Cortex of kidney (tissue), 1 donor: ENCODE results near the gene EFCAB11.

Experiments used
- DNase-seq: peaks from one replicate; lab custom pipeline; 2025; lab: John Stamatoyannopoulos, UW

Gene EFCAB11

DNA sequence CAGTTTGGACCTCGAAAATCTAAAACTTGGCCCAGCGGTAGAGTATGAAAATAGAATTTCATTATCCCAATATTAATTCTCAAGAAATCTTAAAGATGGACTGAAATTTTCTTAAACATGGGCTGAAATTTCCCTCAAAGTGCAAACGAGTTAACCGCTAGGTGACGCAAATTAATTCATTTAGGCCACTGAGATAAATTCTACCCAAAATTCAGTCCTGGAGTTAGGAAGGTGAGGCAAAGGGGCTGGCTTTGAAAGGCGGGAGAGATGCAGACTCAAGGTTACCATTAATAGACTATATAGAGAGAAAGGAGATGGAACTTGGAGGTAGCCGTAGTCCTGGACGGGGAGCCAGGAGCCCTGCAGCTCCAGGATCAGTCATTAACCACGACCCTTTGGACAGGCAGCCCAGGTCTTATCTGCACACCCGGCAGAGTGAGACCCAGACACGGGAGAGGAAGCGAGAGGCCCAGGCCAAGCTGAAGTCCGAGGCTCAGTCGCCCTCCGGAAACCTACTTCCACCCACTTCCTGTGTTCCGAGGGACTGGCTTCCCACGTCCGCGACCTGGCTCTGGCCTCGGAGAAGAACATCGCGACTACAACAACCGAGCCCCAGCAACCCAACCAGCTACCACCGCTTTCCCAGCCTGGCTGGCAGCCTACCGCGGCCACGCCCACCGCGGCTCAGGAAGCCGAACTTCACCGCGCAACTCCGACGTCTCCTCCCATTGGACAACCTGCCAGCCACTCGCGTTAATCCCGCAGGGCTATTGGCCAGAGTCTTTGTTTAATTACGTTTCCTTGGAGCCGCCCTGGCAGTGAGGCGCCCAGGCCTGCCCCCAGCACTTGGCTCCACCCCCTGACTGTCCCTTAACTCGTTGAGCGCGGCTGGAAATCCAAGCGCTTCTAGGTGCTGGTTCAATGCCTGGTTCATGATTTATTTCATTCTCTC is at the start of gene EFCAB11:
Gene EFCAB11 (minus strand): TSS at position 661 of the 952 bp plus-strand sequence. CDS start 70 bp downstream, at position 591.
- peak; percentile 45 for DNase-seq

DNA sequence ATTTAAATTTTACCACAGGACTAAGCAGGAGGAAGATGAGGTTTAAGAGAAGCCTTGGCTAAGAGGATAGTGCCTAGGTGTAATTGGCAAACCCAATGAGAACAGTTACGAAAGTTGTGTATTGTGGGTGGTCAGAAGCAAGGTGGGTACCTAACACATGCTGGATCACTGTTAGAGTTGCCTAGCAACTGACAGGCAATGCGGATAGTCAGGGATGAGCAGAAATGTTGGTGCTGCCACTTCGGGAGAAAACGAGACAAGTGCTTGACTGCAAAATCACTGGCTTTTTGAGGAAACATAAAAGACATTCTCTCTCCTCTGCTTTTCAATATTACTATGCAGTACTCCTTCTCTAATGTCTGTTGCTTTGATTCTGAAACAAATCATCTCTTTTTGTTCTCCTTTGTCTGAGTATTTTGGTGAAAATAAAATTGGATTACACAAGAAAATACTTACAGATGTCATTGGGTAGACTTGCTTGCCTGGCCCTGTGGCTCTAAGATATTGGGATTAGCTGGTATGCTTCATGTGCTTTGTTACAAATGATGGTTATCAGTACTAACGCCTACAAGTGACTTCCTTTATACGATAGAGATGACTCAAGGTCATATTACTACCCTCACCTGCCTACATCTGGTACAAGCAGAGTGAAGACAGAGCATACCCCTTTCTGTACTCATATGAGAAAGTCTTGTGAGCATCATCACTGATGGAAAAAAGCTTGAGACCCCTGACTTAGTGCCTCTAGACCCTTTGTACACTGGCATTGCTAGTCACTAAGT is 49.2 kb upstream of the EFCAB11 start:
- no peak for DNase-seq

DNA sequence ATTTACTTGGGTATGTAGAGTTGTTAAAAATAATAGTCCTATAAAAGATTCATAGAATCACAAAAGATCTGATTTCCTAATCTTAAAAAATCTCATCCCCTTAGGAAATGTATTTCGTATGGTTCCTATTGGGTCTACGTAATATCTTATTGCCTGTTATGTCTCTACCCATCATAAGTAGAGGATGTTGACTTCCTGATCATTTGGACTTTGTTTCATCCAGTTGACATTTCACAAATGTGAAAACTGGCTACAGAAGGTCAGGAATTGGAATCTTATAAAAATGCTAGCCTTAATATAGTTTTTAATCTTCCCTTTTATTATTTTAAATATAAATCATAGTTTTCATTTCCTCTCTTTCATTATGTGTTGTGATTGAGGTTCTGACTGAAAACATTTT is 46.4 kb upstream of the EFCAB11 start:
- no peak for DNase-seq

- no peak for DNase-seq
Measured at GRCh38 chr14:89996963-89997362, 42.4 kb upstream of the EFCAB11 start.

- no peak for DNase-seq
Measured at GRCh38 chr14:89992273-89992672, 37.7 kb upstream of the EFCAB11 start.

- no peak for DNase-seq
Measured at GRCh38 chr14:89990623-89991275, 36.2 kb upstream of the EFCAB11 start.

DNA sequence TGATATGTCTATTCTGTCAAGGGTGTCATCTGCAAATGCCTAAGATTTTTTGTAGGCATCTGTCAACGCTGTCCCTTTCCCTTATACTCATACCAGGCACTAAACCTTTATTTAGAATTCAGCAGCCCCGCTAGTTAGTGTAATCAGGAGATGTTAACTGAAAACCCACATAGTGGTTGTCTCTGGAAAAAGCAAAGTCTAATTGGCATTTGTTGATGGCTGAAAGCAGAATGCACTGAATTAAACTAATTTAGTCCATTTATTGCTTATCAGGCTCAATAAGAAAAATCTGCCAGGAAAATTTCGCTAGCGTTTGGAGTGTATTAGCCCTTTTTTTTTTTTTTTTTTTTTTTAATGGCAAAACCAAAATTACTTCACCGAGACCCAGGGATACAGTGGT is 35.7 kb upstream of the EFCAB11 start:
- DNase-seq, result no peak

- no peak for DNase-seq
Measured at GRCh38 chr14:89988787-89989186, 34.3 kb upstream of the EFCAB11 start.

- DNase-seq, result no peak
Measured at GRCh38 chr14:89987161-89987475, 32.6 kb upstream of the EFCAB11 start.

- DNase-seq, result no peak
Measured at GRCh38 chr14:89986462-89987160, 32.1 kb upstream of the EFCAB11 start.

DNA sequence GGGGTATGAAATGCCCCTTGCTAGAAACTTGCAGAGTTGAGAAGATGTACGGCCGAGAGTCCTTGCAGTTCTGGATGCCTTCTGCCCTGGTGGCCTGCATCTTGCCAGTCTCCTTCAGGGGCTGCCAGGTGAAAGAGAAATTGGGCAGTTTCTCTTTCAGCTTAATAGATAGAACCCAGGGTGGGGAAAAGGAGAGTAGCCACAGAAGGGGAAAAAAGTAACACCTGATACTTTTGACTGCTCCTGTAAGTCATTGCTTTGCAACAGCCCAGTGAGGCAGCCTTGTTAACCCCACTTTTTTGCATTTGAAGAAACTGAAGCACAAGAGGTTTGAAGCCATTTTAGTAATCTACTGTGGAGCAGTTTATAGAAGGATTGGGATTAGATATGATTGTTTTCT is 28.8 kb upstream of the EFCAB11 start:
- DNase-seq, result no peak

GRCh38 chr14:89978656-89979055 is 24.1 kb upstream of the EFCAB11 start:
- no peak for DNase-seq

GRCh38 chr14:89977668-89978067 is 23.1 kb upstream of the EFCAB11 start:
- DNase-seq, result no peak

GRCh38 chr14:89973234-89973823 is 18.8 kb upstream of the EFCAB11 start:
- no peak for DNase-seq

DNA sequence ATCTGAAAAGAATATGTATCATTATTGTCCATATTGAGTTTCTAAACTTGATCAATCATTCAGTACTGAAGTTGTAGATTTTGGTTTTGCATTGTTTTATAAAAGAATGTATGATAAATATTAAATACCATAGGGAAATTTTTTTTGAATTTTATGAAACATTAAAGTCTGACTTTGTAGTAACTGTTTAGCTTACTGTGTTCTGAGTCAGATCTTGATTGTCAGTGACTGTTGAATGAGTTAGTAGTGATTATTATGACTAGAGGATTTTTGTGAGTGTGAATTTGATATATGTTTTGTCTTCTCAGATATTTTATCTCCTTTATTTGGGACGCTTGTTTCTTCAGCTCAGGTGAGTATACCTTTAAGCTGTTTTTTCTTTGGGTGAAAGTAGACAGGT is 11.3 kb upstream of the EFCAB11 start:
- no peak for DNase-seq

DNA sequence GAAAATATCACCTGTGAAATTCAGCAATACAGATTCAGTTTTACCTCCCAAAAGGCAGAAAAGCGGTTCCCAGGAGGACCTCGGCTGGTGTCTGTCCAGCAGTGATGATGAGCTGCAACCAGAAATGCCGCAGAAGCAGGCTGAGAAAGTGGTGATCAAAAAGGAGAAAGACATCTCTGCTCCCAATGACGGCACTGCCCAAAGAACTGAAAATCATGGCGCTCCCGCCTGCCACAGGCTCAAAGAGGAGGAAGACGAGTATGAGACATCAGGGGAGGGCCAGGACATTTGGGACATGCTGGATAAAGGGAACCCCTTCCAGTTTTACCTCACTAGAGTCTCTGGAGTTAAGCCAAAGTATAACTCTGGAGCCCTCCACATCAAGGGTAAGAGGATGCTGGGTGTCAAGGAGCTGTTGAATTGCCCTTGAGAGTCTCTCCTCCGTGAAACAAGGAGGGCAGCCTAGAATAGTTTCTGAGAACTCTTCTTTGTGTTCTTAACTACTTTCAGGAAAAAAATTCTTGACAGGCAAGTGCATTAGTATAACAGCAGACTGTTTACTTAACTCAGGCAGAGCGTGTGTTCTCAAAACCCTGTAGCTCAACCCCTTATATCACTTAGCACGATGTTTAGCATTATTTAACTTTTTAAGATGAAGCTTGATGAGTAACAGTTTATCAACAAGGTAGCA is 8.9 kb upstream of the EFCAB11 start:
- no peak for DNase-seq

DNA sequence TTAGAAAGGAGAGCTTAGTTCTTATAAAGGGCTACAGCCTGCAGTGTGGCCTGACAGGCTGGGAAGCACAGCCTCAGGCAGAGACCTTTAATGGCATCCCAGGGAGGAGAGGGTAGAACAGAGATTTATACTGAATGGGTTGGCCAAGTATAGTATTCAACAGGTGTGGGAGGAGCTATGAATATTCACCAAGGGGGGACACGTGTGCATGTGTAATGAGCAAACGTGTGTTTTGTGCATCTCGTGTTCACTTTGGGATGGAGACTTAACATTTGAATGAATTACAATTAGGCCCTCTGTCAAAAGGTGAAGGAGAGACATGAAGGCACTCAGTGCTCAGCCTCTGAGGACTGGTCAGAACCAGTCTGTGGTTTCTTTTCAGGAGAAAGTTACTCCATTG is 6.4 kb upstream of the EFCAB11 start:
- DNase-seq, result no peak

DNA sequence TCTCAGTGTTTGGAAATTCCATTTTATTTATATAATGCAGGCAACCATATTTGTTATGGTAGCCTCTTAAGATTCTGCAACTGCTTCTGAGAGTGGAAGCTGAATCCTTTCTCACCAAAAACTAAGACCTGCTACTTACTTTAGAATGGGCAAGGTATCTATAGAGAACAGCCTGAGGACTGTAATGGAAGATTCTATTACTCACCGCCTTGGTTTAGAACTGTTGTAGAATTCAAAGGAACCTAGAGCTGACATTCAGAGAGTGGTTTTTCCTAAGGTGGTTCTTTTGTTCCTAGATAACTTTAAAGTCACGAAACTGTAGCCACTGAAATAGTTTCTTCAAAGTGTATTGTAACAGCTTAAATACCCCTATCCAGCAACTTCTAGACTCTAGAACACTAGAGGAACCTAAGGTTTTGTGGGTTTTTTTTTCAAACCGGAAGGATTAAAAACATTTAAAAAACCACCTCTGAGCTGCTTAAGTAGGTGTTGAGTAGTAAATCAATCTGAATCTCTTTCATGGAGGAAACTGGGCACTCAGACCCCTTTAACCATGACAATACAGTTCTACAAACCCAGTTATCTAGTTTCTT is 5.4 kb upstream of the EFCAB11 start:
- DNase-seq, result no peak

GRCh38 chr14:89958966-89959365 is 4.4 kb upstream of the EFCAB11 start:
- no peak for DNase-seq

GRCh38 chr14:89957791-89958190 is 3.3 kb upstream of the EFCAB11 start:
- no peak for DNase-seq

DNA sequence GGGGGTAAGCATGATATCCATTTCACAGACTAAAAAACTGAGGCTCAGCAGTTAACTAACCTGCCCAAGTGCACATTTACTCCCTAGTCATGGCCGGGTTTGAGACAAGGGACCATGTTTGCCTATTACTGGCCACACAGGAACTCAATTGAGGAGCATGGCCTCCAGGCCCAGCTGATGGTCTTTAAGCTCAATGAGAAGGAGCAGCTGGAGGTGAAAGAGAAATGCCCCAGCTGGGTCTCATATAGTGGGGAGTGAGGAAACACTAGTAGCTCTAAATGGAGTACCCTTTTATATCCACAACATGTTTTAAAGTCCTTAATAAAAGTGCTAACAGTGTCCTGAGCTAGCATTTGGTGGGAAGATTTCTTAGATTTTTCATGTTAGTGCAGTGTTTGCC is 2.8 kb upstream of the EFCAB11 start:
- DNase-seq, result no peak
